Endothelial cell of umbilical vein (primary cell): ENCODE results near the gene CASKIN1. TPM values are rescaled to one million over a fixed set of nuclear protein-coding genes. Genes with fewer than 3 reads are reported as not detected.
A peak's percentile ranks its signal among the peaks of the same experiment; 100 is the strongest.

Source experiments
- BruUV-seq: library from RNA; stranded (reverse); fragments of 400-500 nt; replicated peaks from 2 replicates; lab custom pipeline; 2021; lab: Mats Ljungman, UMichigan
- CTCF ChIA-PET: fragments of 300-600, 350-600 bp; sonication (Branson Sonifier 250); formaldehyde crosslinking; loops from one replicate; lab custom pipeline; 2021; ENCODE audit warnings: antibody characterized with exemption, inconsistent platforms; lab: Charles Lee
- POLR2A ChIA-PET: fragments of 300-600, 350-600 bp; sonication (Branson Sonifier 250); formaldehyde crosslinking; loops from one replicate; lab custom pipeline; 2021; ENCODE audit warnings: antibody characterized with exemption, inconsistent platforms; lab: Charles Lee
- DNase-seq: peaks from one replicate; pipeline ENCODE4 v3.0.0-alpha.2; 2011; ENCODE audit warnings: low read depth, low spot score
- FAIRE-seq: peaks from 2 replicates; lab custom pipeline; 2011; peaks lifted over from hg19 to GRCh38; lab: Jason Lieb, UNC
- H2AFZ ChIP-seq: 2 replicates; pipeline ENCODE4 v1.6.0; 2012; ENCODE audit warnings: low read depth, low read length, control low read depth, inconsistent platforms
- H3K27ac ChIP-seq: 2 replicates; pipeline ENCODE4 v1.5.1; 2011; ENCODE audit warnings: low read depth, mild to moderate bottlenecking, control low read depth, low read length, moderate library complexity; ENCODE audit not compliant: insufficient read depth
- H3K27me3 ChIP-seq, 2 experiments: 2 replicates each; pipeline versions ENCODE4 v1.6.0 to v1.6.1; 2011; ENCODE audit warnings: low read length in 2 of 2, mixed read lengths in 1 of 2; ENCODE audit not compliant: control insufficient read depth in 2 of 2, insufficient read depth in 2 of 2
- H3K36me3 ChIP-seq, 2 experiments: 2 replicates in 1 of 2; 3 replicates in 1 of 2; pipeline ENCODE4 v1.5.1; 2011; ENCODE audit warnings: low read length in 2 of 2, mild to moderate bottlenecking in 1 of 2, moderate library complexity in 1 of 2; ENCODE audit not compliant: control insufficient read depth in 2 of 2, insufficient read depth in 2 of 2; ENCODE audit errors: extremely low read depth in 1 of 2
- H3K4me1 ChIP-seq: 3 replicates; pipeline ENCODE4 v1.5.1; 2011; ENCODE audit warnings: mild to moderate bottlenecking, low read length; ENCODE audit not compliant: control insufficient read depth, insufficient read depth; ENCODE audit errors: extremely low read depth
- H3K4me2 ChIP-seq: 2 replicates; pipeline ENCODE4 v1.6.1; 2011; ENCODE audit warnings: low read length, control low read depth, mixed read lengths; ENCODE audit not compliant: insufficient read depth
- H3K4me3 ChIP-seq, 3 experiments: fragments of 200-600 bp in 1 of 3; sonication (generic), shearing (Covaris generic) in 1 of 3; replicated peaks in 1 of 3; 2 replicates each; pipeline ENCODE4 v1.5.1; 2011 to 2016; ENCODE audit warnings: control low read depth in 3 of 3, low read length in 3 of 3, mild to moderate bottlenecking in 2 of 3, inconsistent platforms in 1 of 3, low read depth in 1 of 3, moderate library complexity in 1 of 3; ENCODE audit not compliant: insufficient read depth in 1 of 3
- H3K79me2 ChIP-seq: 2 replicates; pipeline ENCODE4 v1.6.0; 2012; ENCODE audit warnings: low read length, inconsistent platforms; ENCODE audit not compliant: control insufficient read depth, insufficient read depth
- H3K9ac ChIP-seq: replicated peaks from 2 replicates; pipeline ENCODE3; 2011; ENCODE audit warnings: low read length, control low read depth; ENCODE audit not compliant: insufficient read depth; ENCODE audit errors: extremely low read depth
- H3K9me1 ChIP-seq: replicated peaks from 3 replicates; pipeline ENCODE4 v1.6.0; 2011; ENCODE audit warnings: mild to moderate bottlenecking, low read length; ENCODE audit not compliant: control insufficient read depth, insufficient read depth; ENCODE audit errors: extremely low read depth
- H3K9me3 ChIP-seq: replicated peaks from 2 replicates; pipeline ENCODE4 v1.5.1; 2012; ENCODE audit warnings: low read length, inconsistent platforms; ENCODE audit not compliant: control insufficient read depth, insufficient read depth
- H4K20me1 ChIP-seq: replicated peaks from 2 replicates; pipeline ENCODE3; 2011; ENCODE audit warnings: mild to moderate bottlenecking, low read length; ENCODE audit not compliant: control insufficient read depth, insufficient read depth; ENCODE audit errors: extremely low read depth
- CTCF ChIP-seq, 2 donors: IDR thresholded peaks; 1 replicate in 1 of 2; 2 replicates in 1 of 2; pipeline ENCODE4 v1.5.1; 2011; ENCODE audit warnings: low read length in 2 of 2, mild to moderate bottlenecking in 2 of 2, moderate library complexity in 2 of 2, control low read depth in 1 of 2, inconsistent platforms in 1 of 2, low read depth in 1 of 2; ENCODE audit not compliant: insufficient read depth in 1 of 2; ENCODE audit errors: extremely low read depth in 1 of 2
- EZH2 ChIP-seq: IDR thresholded peaks from 2 replicates; pipeline ENCODE4 v1.6.1; 2012; ENCODE audit warnings: borderline replicate concordance, low read depth, mild to moderate bottlenecking, moderate library complexity, low read length, inconsistent platforms; ENCODE audit not compliant: severe bottlenecking
- FOS ChIP-seq: IDR thresholded peaks from 2 replicates; pipeline ENCODE4 v1.6.1; 2011; ENCODE audit warnings: mild to moderate bottlenecking, low read length, moderate library complexity, borderline replicate concordance; ENCODE audit not compliant: insufficient read depth
- GATA2 ChIP-seq: IDR thresholded peaks from 2 replicates; pipeline ENCODE4 v1.7.0; 2011; ENCODE audit warnings: low read depth, mild to moderate bottlenecking, moderate library complexity, mixed read lengths, low read length; ENCODE audit not compliant: insufficient read length, insufficient read depth
- JUN ChIP-seq: IDR thresholded peaks from 2 replicates; pipeline ENCODE4 v1.6.1; 2011; ENCODE audit warnings: borderline replicate concordance, low read depth; ENCODE audit not compliant: insufficient read length, insufficient read depth
- MAX ChIP-seq: IDR thresholded peaks from 2 replicates; pipeline ENCODE4 v1.6.1; 2011; ENCODE audit not compliant: insufficient read depth, insufficient read length
- MYC ChIP-seq: IDR thresholded peaks from one replicate; pipeline ENCODE4 v1.6.1; 2011; ENCODE audit warnings: mild to moderate bottlenecking, low read depth, low read length
- POLR2A ChIP-seq: IDR thresholded peaks from 2 replicates; pipeline ENCODE4 v1.6.1; 2012; ENCODE audit warnings: low read depth, mild to moderate bottlenecking, control low read depth, low read length
- POLR2AphosphoS5 ChIP-seq: IDR thresholded peaks from 2 replicates; pipeline ENCODE4 v1.6.1; 2012; ENCODE audit warnings: low read depth, mild to moderate bottlenecking, control low read depth, low read length, moderate library complexity; ENCODE audit not compliant: insufficient read depth
- dilution Hi-C: fragments of 300-500 bp; cut with MboI; formaldehyde crosslinking; loops from one replicate; pipeline ENCODE4 v1.15.0; 2019; ENCODE audit warnings: low sequenced_read_pairs; ENCODE audit not compliant: extremely low pct_ligation_motif_present
- intact Hi-C: fragments of 100-400 bp; cut with micrococcal nuclease; formaldehyde crosslinking; loops from one replicate; pipeline ENCODE4 v1.10.0; 2022
- polyA plus RNA-seq, 4 experiments: library from polyadenylated mRNA; depleted of rRNA in 3 of 4; stranded (reverse) in 3 of 4; unstranded in 1 of 4; fragments of >200 nt; gene quantifications; 2 replicates each; pipeline versions ENCODE4 v1.2.1 to v1.2.3, GENCODE V29; 2011 to 2012; ENCODE audit warnings: missing spikeins in 1 of 4
- total RNA-seq: library from RNA; stranded (reverse); gene quantifications from 2 replicates; pipeline ENCODE4 v1.2.3, GENCODE V29; 2021

CASKIN1 gene
- total and polyA plus RNA-seq, 2 donors (not counting 3 experiments of a cell fraction or from before 2014, with no cell fraction given) = 0.11 to 0.58 TPM

- Histone ChIP-seq H3K36me3 (peaks cover 0 to 4% of the 10 kb centered on the region in 2 experiments), H3K27me3 (no peaks in the 10 kb centered on the region), H3K9me1 (no peaks in the 10 kb centered on the region), H4K20me1 (no peaks in the 10 kb centered on the region), H3K4me1 (peaks cover 7% of the 10 kb centered on the region), H3K4me2 (peak overlapping the region; percentile 84), H3K27ac (peak overlapping the region; percentile 41), H2AFZ (peak overlapping the region; percentile 79), H3K4me3 (peak overlapping the region; percentile 54 to 79 (median 74)), H3K9ac (peak overlapping the region; percentile 84), H3K79me2 (peaks cover 36% of the 10 kb centered on the region), H3K9me3 (no peaks in the 10 kb centered on the region)
- dilution Hi-C loops (no loop called here), intact Hi-C loops (loop anchor here (1.0 to 2.0 kb wide), 7 partner anchors 9 to 236 kb away; partner anchors contain the start of genes ECI1, MLST8, RNPS1 and TEDC2)
- ChIA-PET POLR2A (interaction anchor here (1.0 kb wide), 1 partner anchor 69 kb away, joined by 3 read pairs; the partner anchor contains the start of gene TRAF7), CTCF (no interaction called here)
- DNase-seq = peak; percentile 71
- TSS peak; percentile 68 for BruUV-seq
- no peak for TF ChIP-seq POLR2AphosphoS5
- TF ChIP-seq EZH2 = no peak
- TF ChIP-seq JUN = no peak
- no peak for TF ChIP-seq GATA2
- TF ChIP-seq FOS = no peak
- TF ChIP-seq CTCF (IDR thresholded peaks at IDR 0.05; ENCODE audit: extremely low read depth in 1 of 2, insufficient read depth in 1 of 2, low read depth in 1 of 2, low read length in 2 of 2) = no peak
- no peak for TF ChIP-seq MYC
- no peak for TF ChIP-seq MAX
- no peak for TF ChIP-seq POLR2A
- FAIRE-seq = peak; percentile 79
Measured at GRCh38 chr16:2223942-2224486, 27.6 kb upstream of the CASKIN1 start.
